GM12892 (cell line): ENCODE measurements around the gene VPS37D.

Experiments used
- POLR2A ChIP-seq: IDR thresholded peaks from 2 replicates; pipeline ENCODE4 v1.6.1; 2011; ENCODE audit warnings: low read depth, low read length, control low read depth
- POLR2AphosphoS5 ChIP-seq: IDR thresholded peaks from 2 replicates; pipeline ENCODE4 v1.6.1; 2011; ENCODE audit warnings: low read depth, low read length, control low read depth
- TAF1 ChIP-seq: IDR thresholded peaks from 2 replicates; pipeline ENCODE4 v1.6.1; 2011; ENCODE audit warnings: low read depth, mild to moderate bottlenecking, control low read depth, low read length, borderline replicate concordance

DNA sequence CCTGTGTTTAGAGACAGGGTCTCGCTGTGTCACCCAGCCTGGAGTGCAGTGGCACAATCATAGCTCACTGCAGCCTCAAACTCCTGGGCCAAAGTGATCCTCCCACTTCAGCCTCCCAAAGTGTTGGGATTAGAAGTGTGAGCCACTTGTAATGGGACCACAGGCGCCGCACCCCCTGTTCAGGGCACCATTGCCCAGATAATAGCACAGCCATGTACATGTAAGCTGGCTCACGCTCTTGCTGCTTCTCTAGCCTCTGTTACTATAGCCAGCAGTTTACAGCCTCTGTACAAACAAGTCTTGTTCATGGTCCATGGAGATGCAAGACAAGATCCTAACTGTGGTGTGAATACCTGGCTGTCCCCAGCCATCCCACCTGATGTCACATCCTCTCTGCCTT lies 39.1 kb upstream of the VPS37D start:
- TF ChIP-seq POLR2A: no peak
- TF ChIP-seq POLR2AphosphoS5: no peak
- no peak for TF ChIP-seq TAF1
